H9 (cell line): ENCODE data around the gene PSKH1. TPM values are rescaled to one million over a fixed set of nuclear protein-coding genes. Genes with fewer than 3 reads are reported as not detected.
A peak's percentile ranks its signal among the peaks of the same experiment; 100 is the strongest.
"Not testable (repeated sequence)": the region's sequence is repeated elsewhere in the genome, so short reads cannot be mapped to it uniquely, and the experiment has no call there.

Experiments used
- DNase-seq: peaks from one replicate; pipeline ENCODE4 v3.0.0-alpha.2; 2017
- H2AFZ ChIP-seq: one replicate; pipeline ENCODE4 v1.6.1; 2013; ENCODE audit warnings: mild to moderate bottlenecking, low read length, control low read depth, moderate library complexity
- H2AK5ac ChIP-seq: 2 replicates; pipeline ENCODE4 v1.6.1; 2013; ENCODE audit warnings: low read length, control low read depth, mixed read lengths; ENCODE audit not compliant: insufficient read length
- H2BK120ac ChIP-seq: one replicate; pipeline ENCODE4 v1.6.1; 2013; ENCODE audit warnings: low read depth, mild to moderate bottlenecking, low read length, control low read depth, inconsistent platforms; ENCODE audit not compliant: poor library complexity, severe bottlenecking
- H2BK12ac ChIP-seq: 2 replicates; pipeline ENCODE4 v1.6.1; 2013; ENCODE audit warnings: low read length, control low read depth, mixed read lengths, low read depth; ENCODE audit not compliant: insufficient read length
- H2BK15ac ChIP-seq: 2 replicates; pipeline ENCODE4 v1.6.1; 2013; ENCODE audit warnings: low read depth, low read length, control low read depth
- H2BK20ac ChIP-seq: one replicate; pipeline ENCODE4 v1.6.1; 2013; ENCODE audit warnings: low read depth, mild to moderate bottlenecking, low read length, control low read depth, inconsistent platforms; ENCODE audit not compliant: poor library complexity, severe bottlenecking
- H2BK5ac ChIP-seq: 2 replicates; pipeline ENCODE4 v1.6.1; 2013; ENCODE audit warnings: low read length, control low read depth, mixed read lengths; ENCODE audit not compliant: insufficient read length
- H3K14ac ChIP-seq: 2 replicates; pipeline ENCODE4 v1.6.1; 2013; ENCODE audit warnings: low read length, control low read depth; ENCODE audit not compliant: insufficient read depth
- H3K18ac ChIP-seq: 2 replicates; pipeline ENCODE4 v1.6.1; 2013; ENCODE audit warnings: low read depth, mild to moderate bottlenecking, mixed read lengths, low read length, control low read depth; ENCODE audit not compliant: insufficient read length
- H3K23ac ChIP-seq: 2 replicates; pipeline ENCODE4 v1.6.1; 2013; ENCODE audit warnings: low read length, control low read depth, mixed read lengths, low read depth; ENCODE audit not compliant: insufficient read length
- H3K23me2 ChIP-seq: 2 replicates; pipeline ENCODE4 v1.6.1; 2013; ENCODE audit warnings: low read depth, mild to moderate bottlenecking, mixed read lengths, low read length, control low read depth; ENCODE audit not compliant: insufficient read length, poor library complexity, severe bottlenecking
- H3K27ac ChIP-seq: 2 replicates; pipeline ENCODE4 v1.5.1; 2013; ENCODE audit warnings: low read length, control low read depth, mixed read lengths, low read depth; ENCODE audit not compliant: insufficient read length
- H3K27me3 ChIP-seq: 2 replicates; pipeline ENCODE4 v1.6.1; 2013; ENCODE audit warnings: low read length, control low read depth, inconsistent platforms; ENCODE audit not compliant: insufficient read depth
- H3K4ac ChIP-seq: 2 replicates; pipeline ENCODE4 v1.6.1; 2013; ENCODE audit warnings: low read depth, mild to moderate bottlenecking, control low read depth, inconsistent platforms, low read length, moderate library complexity
- H3K4me1 ChIP-seq: 2 replicates; pipeline ENCODE4 v1.6.1; 2013; ENCODE audit warnings: low read length, control low read depth, inconsistent platforms; ENCODE audit not compliant: insufficient read depth
- H3K4me2 ChIP-seq: 2 replicates; pipeline ENCODE4 v1.6.1; 2013; ENCODE audit warnings: low read length, control low read depth, mixed read lengths; ENCODE audit not compliant: insufficient read length, insufficient read depth
- H3K56ac ChIP-seq: 2 replicates; pipeline ENCODE4 v1.6.1; 2013; ENCODE audit warnings: low read depth, mild to moderate bottlenecking, mixed read lengths, low read length, control low read depth; ENCODE audit not compliant: insufficient read length
- H3K79me1 ChIP-seq: 2 replicates; pipeline ENCODE4 v1.6.1; 2013; ENCODE audit warnings: low read depth, mild to moderate bottlenecking, moderate library complexity, low read length, control low read depth, inconsistent platforms; ENCODE audit not compliant: insufficient read depth, poor library complexity, severe bottlenecking
- H3K79me2 ChIP-seq: 2 replicates; pipeline ENCODE4 v1.6.1; 2013; ENCODE audit warnings: low read length, control low read depth, inconsistent platforms; ENCODE audit not compliant: insufficient read depth
- H3K9ac ChIP-seq: 2 replicates; pipeline ENCODE4 v1.6.1; 2013; ENCODE audit warnings: low read length, control low read depth, mixed read lengths; ENCODE audit not compliant: insufficient read length; ENCODE audit errors: extremely low read depth
- H3K9me3 ChIP-seq: one replicate; pipeline ENCODE4 v1.6.1; 2013; ENCODE audit warnings: low read depth, low read length, inconsistent platforms; ENCODE audit not compliant: control insufficient read depth
- H3T11ph ChIP-seq: one replicate; pipeline ENCODE4 v1.6.1; 2013; ENCODE audit warnings: mild to moderate bottlenecking, low read length, control low read depth, inconsistent platforms
- H4K20me1 ChIP-seq: one replicate; pipeline ENCODE4 v1.6.1; 2013; ENCODE audit not compliant: control insufficient read depth, insufficient read length, insufficient read depth
- H4K5ac ChIP-seq: 2 replicates; pipeline ENCODE4 v1.6.1; 2013; ENCODE audit warnings: low read depth, mild to moderate bottlenecking, mixed read lengths, low read length, control low read depth; ENCODE audit not compliant: insufficient read length
- H4K8ac ChIP-seq: replicated peaks from 2 replicates; pipeline ENCODE4 v1.6.1; 2013; ENCODE audit warnings: low read length, control low read depth, mixed read lengths, low read depth; ENCODE audit not compliant: insufficient read length
- H4K91ac ChIP-seq: 2 replicates; pipeline ENCODE4 v1.6.1; 2013; ENCODE audit warnings: low read depth, mild to moderate bottlenecking, moderate library complexity, mixed read lengths, low read length, control low read depth; ENCODE audit not compliant: insufficient read length
- H3K27ac Mint-ChIP-seq, 3 experiments: 2 replicates in 2 of 3; 3 replicates in 1 of 3; pipeline ENCODE4 v1.8.0; 2020 to 2021; ENCODE audit warnings: mixed read lengths in 3 of 3, mild to moderate bottlenecking in 1 of 3, moderate library complexity in 1 of 3
- H3K27me3 Mint-ChIP-seq: 2 replicates; pipeline ENCODE4 v1.8.0; 2021; ENCODE audit warnings: low read depth, mild to moderate bottlenecking, moderate library complexity, mixed read lengths
- H3K36me3 Mint-ChIP-seq, 3 experiments: 2 replicates in 2 of 3; 3 replicates in 1 of 3; pipeline ENCODE4 v1.8.0; 2020 to 2021; ENCODE audit warnings: low read depth in 3 of 3, mixed read lengths in 3 of 3; ENCODE audit not compliant: insufficient read depth in 1 of 3
- H3K4me1 Mint-ChIP-seq, 2 experiments: 2 replicates each; pipeline ENCODE4 v1.8.0; 2020; ENCODE audit warnings: mixed read lengths in 2 of 2
- H3K4me3 Mint-ChIP-seq, 2 experiments: 2 replicates in 1 of 2; 3 replicates in 1 of 2; pipeline ENCODE4 v1.8.0; 2020 to 2021; ENCODE audit warnings: mild to moderate bottlenecking in 2 of 2, mixed read lengths in 2 of 2, moderate library complexity in 1 of 2
- H3K9me3 Mint-ChIP-seq, 2 experiments: 2 replicates in 1 of 2; 3 replicates in 1 of 2; pipeline ENCODE4 v1.8.0; 2020; ENCODE audit warnings: mild to moderate bottlenecking in 2 of 2, mixed read lengths in 2 of 2, moderate library complexity in 1 of 2
- CTCF ChIP-seq: fragments of 200-600 bp; sonication (generic); conservative IDR thresholded peaks from 3 replicates; pipeline ENCODE4 v1.8.0; 2021; ENCODE audit warnings: antibody characterized with exemption, mild to moderate bottlenecking
- WGBS: extraction: QIAGEN DNeasy Blood & Tissue Kit; methylation state at CpG from one replicate; pipeline ENCODE4 v1.1.7; 2013; ENCODE audit warnings: missing lambda C conversion rate, low lambda C conversion rate, mixed read lengths; ENCODE audit not compliant: insufficient read length; ENCODE audit errors: extremely low coverage; 5-methylcytosine and 5-hydroxymethylcytosine counted together
- total RNA-seq: library from RNA; stranded (reverse); gene quantifications from 2 replicates; pipeline ENCODE4 v1.2.1, GENCODE V29; 2021

Gene PSKH1
- total RNA-seq, 1 experiment from 2014 or later: 29.1 TPM

DNA sequence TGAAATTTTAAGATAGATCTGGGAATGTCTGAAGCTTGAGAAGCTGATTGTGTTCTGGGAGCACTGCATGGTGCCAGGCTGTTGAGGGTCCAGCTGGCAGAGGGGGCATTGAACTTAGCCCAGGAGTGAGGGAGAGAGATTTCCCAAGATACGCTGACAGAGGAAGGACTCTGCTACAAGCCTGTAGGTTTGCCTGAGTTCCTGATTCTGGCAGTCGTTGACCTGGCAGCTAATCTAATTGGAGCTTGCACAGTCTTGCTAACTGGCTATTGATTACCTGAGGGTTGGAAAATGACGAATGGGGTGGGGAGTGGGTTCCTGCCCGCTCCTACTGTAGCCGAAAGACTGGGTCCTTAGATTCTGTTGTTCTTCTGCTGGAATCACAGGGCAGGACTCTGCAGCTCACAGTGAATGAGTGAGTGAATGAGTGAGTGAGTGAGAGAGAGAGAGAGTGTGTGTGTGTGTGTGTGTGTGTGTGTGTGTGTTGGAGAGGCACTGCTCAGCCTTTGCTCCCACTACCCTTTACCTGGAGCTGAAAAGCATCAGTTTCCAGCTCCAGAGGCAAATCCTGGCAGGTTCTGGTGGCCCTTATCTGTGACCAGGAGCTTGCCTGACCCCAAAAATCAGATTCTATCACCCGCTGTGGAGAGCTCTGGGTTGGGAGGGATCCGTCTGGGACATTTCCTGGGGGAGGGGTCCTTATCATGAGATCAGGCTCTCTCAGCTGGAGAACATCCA is 21.9 kb downstream of the PSKH1 start:
- H3K79me1 ChIP-seq: no peaks in the 10 kb centered on the region
- peaks cover 7 to 34% (median 9%) of the 10 kb centered on the region in 3 experiments; a peak in 6 of 7 replicates for H3K36me3 Mint-ChIP-seq
- no peak overlapping the region for H2BK15ac ChIP-seq
- no peak overlapping the region for H3K14ac ChIP-seq
- no peaks in the 10 kb centered on the region; the same call in 1 of the 2 replicates for H3K27me3 Mint-ChIP-seq
- H4K91ac ChIP-seq: no peak overlapping the region
- H3K9ac ChIP-seq: no peak overlapping the region
- no peak overlapping the region for H2BK5ac ChIP-seq
- H3K23me2 ChIP-seq: no peaks in the 10 kb centered on the region
- H3K79me2 ChIP-seq: no peaks in the 10 kb centered on the region
- H3K9me3 Mint-ChIP-seq: no peaks in the 10 kb centered on the region
- H3K23ac ChIP-seq: no peak overlapping the region
- peaks cover 7% of the 10 kb centered on the region; the same call in 1 of the 2 replicates for H3K4me1 ChIP-seq
- H3K9me3 ChIP-seq: no peaks in the 10 kb centered on the region
- WGBS: no CpG with 5 or more reads among the region's 7 CpGs
- no peak overlapping the region for H4K5ac ChIP-seq
- no peak overlapping the region for H3K4me2 ChIP-seq
- H3K27ac Mint-ChIP-seq: peak overlapping the region; percentile 41 to 69 (median 68); a peak in 6 of 7 replicates
- no peak overlapping the region for H2AFZ ChIP-seq
- H3K4me1 Mint-ChIP-seq: peaks cover 12 to 23% of the 10 kb centered on the region in 2 experiments
- no peak overlapping the region for H2BK20ac ChIP-seq
- TF ChIP-seq CTCF: no peak
- no peaks in the 10 kb centered on the region for H4K20me1 ChIP-seq
- H3K56ac ChIP-seq: no peak overlapping the region
- peak overlapping the region in 1 of 2 experiments; percentile 62; a peak in 3 of 5 replicates for H3K4me3 Mint-ChIP-seq
- DNase-seq: no peak
- no peak overlapping the region for H3K18ac ChIP-seq
- H3K27ac ChIP-seq: no peak overlapping the region
- no peaks in the 10 kb centered on the region for H3K27me3 ChIP-seq
- H4K8ac ChIP-seq: no peak overlapping the region
- no peak overlapping the region for H2AK5ac ChIP-seq
- H3T11ph ChIP-seq: no peak overlapping the region
- H2BK120ac ChIP-seq: no peak overlapping the region
- no peak overlapping the region for H2BK12ac ChIP-seq
- no peak overlapping the region for H3K4ac ChIP-seq

DNA sequence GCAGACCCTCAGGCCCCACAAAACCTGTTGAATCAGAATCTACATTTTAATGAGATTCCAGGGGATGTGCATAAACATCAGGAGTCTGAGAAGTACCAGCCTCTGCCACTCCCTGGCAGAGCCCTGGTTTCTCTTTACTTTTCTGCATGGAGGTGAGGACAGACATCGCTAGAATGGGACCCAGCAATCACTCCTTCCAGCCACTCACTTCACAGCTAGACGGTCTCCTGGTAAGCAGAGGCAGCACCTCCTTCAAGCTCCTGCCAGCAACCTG is 22.4 kb downstream of the PSKH1 start:
- not testable (repeated sequence) for H3K4ac ChIP-seq, H2BK120ac ChIP-seq, H3T11ph ChIP-seq, DNase-seq, H3K27me3 ChIP-seq, H2BK5ac ChIP-seq, H3K14ac ChIP-seq, H3K9me3 Mint-ChIP-seq, H4K20me1 ChIP-seq, H2AK5ac ChIP-seq, H3K4me1 ChIP-seq, H3K23me2 ChIP-seq, H4K5ac ChIP-seq, H2BK15ac ChIP-seq, H3K79me2 ChIP-seq, H2BK12ac ChIP-seq, H3K27me3 Mint-ChIP-seq, H4K91ac ChIP-seq, H3K79me1 ChIP-seq, H3K23ac ChIP-seq, H3K9me3 ChIP-seq, H3K27ac ChIP-seq, H3K18ac ChIP-seq, H3K4me2 ChIP-seq, H2BK20ac ChIP-seq, H2AFZ ChIP-seq, H3K56ac ChIP-seq, H3K9ac ChIP-seq, H4K8ac ChIP-seq
- Mint-ChIP-seq H3K36me3 (peaks cover 5 to 30% (median 8%) of the 10 kb centered on the region in 3 experiments; a peak in 6 of 7 replicates), H3K4me1 (peaks cover 12 to 23% of the 10 kb centered on the region in 2 experiments), H3K4me3 (peak overlapping the region in 1 of 2 experiments; percentile 62; a peak in 2 of 5 replicates), H3K27ac (peak overlapping the region in 1 of 3 experiments; percentile 41; a peak in 2 of 7 replicates)
- WGBS: no CpG with 5 or more reads among the region's 2 CpGs
